Sigmoid colon (tissue), 7 donors: ENCODE measurements around the gene CEMP1. TPM values are rescaled to one million over a fixed set of nuclear protein-coding genes. Genes with fewer than 3 reads are reported as not detected.
A peak's percentile ranks its signal among the peaks of the same experiment; 100 is the strongest.

Experiments
- DNase-seq: peaks from one replicate; pipeline ENCODE4 v3.0.0-alpha.2; 2019
- H3K27ac ChIP-seq, 4 donors: fragments of 200-600 bp; sonication (generic); one replicate each; pipeline ENCODE4 v1.5.1; 2016 to 2019; ENCODE audit warnings: mild to moderate bottlenecking in 1 of 4
- H3K27me3 ChIP-seq, 3 donors: fragments of 200-600 bp; sonication (generic); one replicate each; pipeline ENCODE4 v1.5.1; 2019; ENCODE audit warnings: mild to moderate bottlenecking in 1 of 3
- H3K36me3 ChIP-seq, 4 donors: fragments of 200-600 bp; sonication (generic); one replicate each; pipeline ENCODE4 v1.5.1; 2016 to 2019
- H3K4me1 ChIP-seq, 4 donors: fragments of 200-600 bp; sonication (generic); one replicate each; pipeline ENCODE4 v1.5.1; 2017 to 2019
- H3K4me3 ChIP-seq, 4 donors: fragments of 200-600 bp; sonication (generic); one replicate each; pipeline ENCODE4 v1.5.1; 2017 to 2019; ENCODE audit warnings: mild to moderate bottlenecking in 2 of 4, moderate library complexity in 1 of 4
- H3K9me3 ChIP-seq, 4 donors: fragments of 200-600 bp in 3 of 4; sonication (generic) in 3 of 4; one replicate each; pipeline versions ENCODE4 v1.5.1 to v1.6.1; 2013 to 2019
- EP300 ChIP-seq, 4 donors: sonication (generic); formaldehyde crosslinking; IDR thresholded peaks; one replicate each; pipeline ENCODE4 v1.6.1; 2017; ENCODE audit warnings: antibody characterized with exemption in 4 of 4
- POLR2A ChIP-seq, 2 donors: fragments of 450-650 bp; IDR thresholded peaks; one replicate each; pipeline ENCODE4 v1.6.1; 2016; ENCODE audit warnings: antibody characterized with exemption in 2 of 2, mild to moderate bottlenecking in 2 of 2, moderate library complexity in 2 of 2
- POLR2AphosphoS5 ChIP-seq, 4 donors: sonication (generic); formaldehyde crosslinking; IDR thresholded peaks; one replicate each; pipeline ENCODE4 v1.6.1; 2017; ENCODE audit warnings: antibody characterized with exemption in 4 of 4
- WGBS, 2 donors: extraction: QIAGEN DNeasy Blood & Tissue Kit; methylation state at CpG; one replicate each; pipeline ENCODE4 v1.1.7; 2013; 5-methylcytosine and 5-hydroxymethylcytosine counted together
- intact Hi-C: fragments of 100-400 bp; cut with DNase I; formaldehyde crosslinking; loops from one replicate; pipeline ENCODE4 v1.15.1; 2023
- polyA plus RNA-seq, 3 donors: library from polyadenylated mRNA; stranded (reverse); fragments of 200-250 nt; gene quantifications; one replicate each; pipeline ENCODE4 v1.2.3, GENCODE V29; 2013
- total RNA-seq, 4 donors: library from RNA; depleted of rRNA; stranded (reverse); fragments of >200 nt; gene quantifications; one replicate each; pipeline ENCODE4 v1.1.0, GENCODE V29; 2016
- TF ChIP-seq, protein P1 (sequence below), 4 experiments: fragments of 450-650 bp in 3 of 4; fragments of 200-600 bp in 1 of 4; IDR thresholded peaks; one replicate each; pipeline ENCODE4 v1.5.1; 2016 to 2019; ENCODE audit warnings: antibody characterized with exemption in 4 of 4, mild to moderate bottlenecking in 3 of 4, moderate library complexity in 2 of 4
- donor health status: healthy with polysubstance abuse.
- donor health status: Bipolar disorder and iron deficiency.
- donor health status: healthy.

The CEMP1 gene
- total and polyA plus RNA-seq, 7 donors, result 0.90 to 1.2 TPM; not detected in 5

DNA sequence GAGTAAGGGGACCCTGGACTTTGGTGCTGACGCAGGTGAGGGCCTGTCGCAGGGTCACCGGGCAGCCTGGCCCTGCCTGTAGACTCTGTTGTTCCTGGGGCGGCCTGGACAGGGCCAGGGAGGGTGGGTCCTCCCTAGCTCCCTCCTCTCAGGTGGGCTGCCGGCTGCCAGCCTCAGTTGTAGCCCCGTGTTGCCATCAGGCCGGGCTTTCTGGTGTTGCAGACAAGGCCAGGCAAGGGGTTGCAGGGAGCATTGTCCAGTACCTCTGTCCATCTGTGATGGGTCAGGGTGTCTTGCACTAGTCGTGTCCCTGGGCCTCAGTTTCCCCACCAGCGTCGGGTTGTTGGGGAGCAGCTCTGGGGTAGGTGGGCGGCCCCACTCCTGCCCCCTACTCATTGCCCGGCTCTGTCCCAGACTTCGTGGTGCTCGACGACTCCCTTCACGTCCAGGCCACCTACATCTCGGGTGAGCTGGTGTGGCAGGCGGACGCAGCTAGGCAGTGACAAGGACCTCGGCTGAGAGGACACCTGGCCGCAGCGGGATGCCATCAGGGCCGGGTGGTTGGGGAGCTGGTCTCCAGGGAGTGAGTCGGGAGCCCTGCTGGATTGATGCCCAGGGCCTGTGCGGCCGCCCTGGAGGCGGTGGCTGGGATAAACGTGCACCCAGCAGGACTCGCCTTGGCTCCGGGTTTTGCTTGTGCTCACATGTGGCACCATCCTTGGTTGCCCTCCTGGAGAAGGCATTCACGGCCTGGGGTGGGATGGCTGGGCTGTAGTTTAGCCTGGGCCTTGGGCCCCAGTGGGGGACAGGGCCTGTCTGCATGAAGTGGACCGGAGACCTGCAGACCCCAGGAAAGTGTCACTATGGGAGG, 1.9 kb downstream of the CEMP1 start:
- Histone ChIP-seq H3K27ac (no peak overlapping the region), H3K27me3 (no peaks in the 10 kb centered on the region), H3K4me1 (peaks cover 0 to 21% (median 8%) of the 10 kb centered on the region in 4 donors), H3K36me3 (peaks cover 0 to 52% (median 31%) of the 10 kb centered on the region in 4 donors), H3K9me3 (no peaks in the 10 kb centered on the region), H3K4me3 (no peak overlapping the region)
- intact Hi-C loops, result no loop called here
- no peak for DNase-seq
- TF ChIP-seq POLR2AphosphoS5 (IDR thresholded peaks at IDR 0.05) (no peak), POLR2A (IDR thresholded peaks at IDR 0.05) (no peak), EP300 (IDR thresholded peaks at IDR 0.05) (no peak)
- TF ChIP-seq, protein P1, sequence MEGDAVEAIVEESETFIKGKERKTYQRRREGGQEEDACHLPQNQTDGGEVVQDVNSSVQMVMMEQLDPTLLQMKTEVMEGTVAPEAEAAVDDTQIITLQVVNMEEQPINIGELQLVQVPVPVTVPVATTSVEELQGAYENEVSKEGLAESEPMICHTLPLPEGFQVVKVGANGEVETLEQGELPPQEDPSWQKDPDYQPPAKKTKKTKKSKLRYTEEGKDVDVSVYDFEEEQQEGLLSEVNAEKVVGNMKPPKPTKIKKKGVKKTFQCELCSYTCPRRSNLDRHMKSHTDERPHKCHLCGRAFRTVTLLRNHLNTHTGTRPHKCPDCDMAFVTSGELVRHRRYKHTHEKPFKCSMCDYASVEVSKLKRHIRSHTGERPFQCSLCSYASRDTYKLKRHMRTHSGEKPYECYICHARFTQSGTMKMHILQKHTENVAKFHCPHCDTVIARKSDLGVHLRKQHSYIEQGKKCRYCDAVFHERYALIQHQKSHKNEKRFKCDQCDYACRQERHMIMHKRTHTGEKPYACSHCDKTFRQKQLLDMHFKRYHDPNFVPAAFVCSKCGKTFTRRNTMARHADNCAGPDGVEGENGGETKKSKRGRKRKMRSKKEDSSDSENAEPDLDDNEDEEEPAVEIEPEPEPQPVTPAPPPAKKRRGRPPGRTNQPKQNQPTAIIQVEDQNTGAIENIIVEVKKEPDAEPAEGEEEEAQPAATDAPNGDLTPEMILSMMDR (IDR thresholded peaks at IDR 0.05), result no peak
- 83 to 93% methylated on average over 32 of the region's 32 CpGs for WGBS, 2 donors

DNA sequence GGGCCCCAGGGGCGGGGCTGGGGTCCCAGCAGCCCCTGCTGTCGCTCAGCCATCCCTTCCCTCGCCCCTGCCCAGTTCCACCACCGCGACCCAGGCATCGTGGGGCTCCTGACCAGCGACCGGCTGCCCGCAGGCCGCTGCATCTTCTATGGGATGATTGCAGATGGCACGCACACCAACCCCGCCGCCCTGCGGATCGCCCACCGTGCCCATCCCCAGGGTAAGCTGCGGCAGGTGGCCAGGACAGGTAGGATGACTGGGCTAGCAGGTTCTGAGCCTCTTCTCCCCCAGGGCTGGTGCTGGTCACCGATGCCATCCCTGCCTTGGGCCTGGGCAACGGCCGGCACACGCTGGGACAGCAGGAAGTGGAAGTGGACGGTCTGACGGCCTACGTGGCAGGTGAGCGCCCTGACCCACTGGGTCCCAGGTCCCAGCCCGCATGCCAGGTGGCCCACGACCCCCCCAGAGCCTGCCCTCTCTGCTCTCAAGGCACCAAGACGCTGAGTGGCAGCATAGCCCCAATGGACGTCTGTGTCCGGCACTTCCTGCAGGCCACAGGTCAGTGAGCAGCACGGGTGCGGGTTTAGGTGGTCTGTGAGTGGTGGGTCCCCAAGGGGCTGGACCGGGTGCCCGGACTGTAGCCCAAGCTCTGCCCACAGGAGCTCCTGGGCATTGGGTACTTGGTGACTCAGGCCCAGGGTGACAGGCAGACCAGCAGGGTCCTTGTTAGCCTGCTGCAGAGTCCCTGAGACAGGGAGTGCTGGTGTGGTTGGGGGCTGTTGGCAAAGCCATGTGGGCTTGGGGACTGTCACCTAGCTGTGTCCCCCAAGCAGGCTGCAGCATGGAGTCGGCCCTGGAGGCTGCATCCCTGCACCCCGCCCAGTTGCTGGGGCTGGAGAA, 2.8 kb downstream of the CEMP1 start:
- H3K4me3 ChIP-seq, result no peak overlapping the region
- peaks cover 0 to 61% (median 39%) of the 10 kb centered on the region in 4 donors for H3K36me3 ChIP-seq
- no peaks in the 10 kb centered on the region for H3K9me3 ChIP-seq
- 94 to 96% methylated on average over 36 of the region's 36 CpGs for WGBS, 2 donors
- no peaks in the 10 kb centered on the region for H3K27me3 ChIP-seq
- no peak overlapping the region for H3K27ac ChIP-seq
- H3K4me1 ChIP-seq, result peaks cover 0 to 21% (median 8%) of the 10 kb centered on the region in 4 donors
- DNase-seq, result peak; percentile 63
- no peak for TF ChIP-seq POLR2AphosphoS5 (IDR thresholded peaks at IDR 0.05)
- TF ChIP-seq, protein P1 (IDR thresholded peaks at IDR 0.05), result no peak
- TF ChIP-seq POLR2A (IDR thresholded peaks at IDR 0.05), result no peak
- no peak for TF ChIP-seq EP300 (IDR thresholded peaks at IDR 0.05)
- intact Hi-C loops, result no loop called here

DNA sequence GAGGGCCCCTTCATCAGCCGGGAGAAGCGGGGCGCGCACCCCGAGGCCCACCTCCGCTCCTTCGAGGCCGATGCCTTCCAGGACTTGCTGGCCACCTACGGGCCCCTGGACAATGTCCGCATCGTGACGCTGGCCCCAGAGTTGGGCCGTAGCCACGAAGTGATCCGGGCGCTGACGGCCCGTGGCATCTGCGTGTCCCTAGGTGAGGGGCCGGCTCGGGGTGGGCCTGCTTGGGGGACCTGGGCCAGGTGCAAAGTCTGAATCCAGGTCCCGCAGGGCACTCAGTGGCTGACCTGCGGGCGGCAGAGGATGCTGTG, 3.5 kb downstream of the CEMP1 start:
- Histone ChIP-seq H3K4me1 (peaks cover 0 to 17% (median 8%) of the 10 kb centered on the region in 4 donors), H3K36me3 (peaks cover 0 to 68% (median 39%) of the 10 kb centered on the region in 4 donors), H3K4me3 (no peak overlapping the region), H3K27me3 (no peaks in the 10 kb centered on the region), H3K9me3 (no peaks in the 10 kb centered on the region), H3K27ac (no peak overlapping the region)
- intact Hi-C loops, result no loop called here
- 92 to 96% methylated on average over 24 of the region's 24 CpGs for WGBS, 2 donors
- no peak for TF ChIP-seq EP300 (IDR thresholded peaks at IDR 0.05)
- TF ChIP-seq, protein P1 (IDR thresholded peaks at IDR 0.05), result no peak
- no peak for TF ChIP-seq POLR2AphosphoS5 (IDR thresholded peaks at IDR 0.05)
- TF ChIP-seq POLR2A (IDR thresholded peaks at IDR 0.05), result no peak
- no peak for DNase-seq

DNA sequence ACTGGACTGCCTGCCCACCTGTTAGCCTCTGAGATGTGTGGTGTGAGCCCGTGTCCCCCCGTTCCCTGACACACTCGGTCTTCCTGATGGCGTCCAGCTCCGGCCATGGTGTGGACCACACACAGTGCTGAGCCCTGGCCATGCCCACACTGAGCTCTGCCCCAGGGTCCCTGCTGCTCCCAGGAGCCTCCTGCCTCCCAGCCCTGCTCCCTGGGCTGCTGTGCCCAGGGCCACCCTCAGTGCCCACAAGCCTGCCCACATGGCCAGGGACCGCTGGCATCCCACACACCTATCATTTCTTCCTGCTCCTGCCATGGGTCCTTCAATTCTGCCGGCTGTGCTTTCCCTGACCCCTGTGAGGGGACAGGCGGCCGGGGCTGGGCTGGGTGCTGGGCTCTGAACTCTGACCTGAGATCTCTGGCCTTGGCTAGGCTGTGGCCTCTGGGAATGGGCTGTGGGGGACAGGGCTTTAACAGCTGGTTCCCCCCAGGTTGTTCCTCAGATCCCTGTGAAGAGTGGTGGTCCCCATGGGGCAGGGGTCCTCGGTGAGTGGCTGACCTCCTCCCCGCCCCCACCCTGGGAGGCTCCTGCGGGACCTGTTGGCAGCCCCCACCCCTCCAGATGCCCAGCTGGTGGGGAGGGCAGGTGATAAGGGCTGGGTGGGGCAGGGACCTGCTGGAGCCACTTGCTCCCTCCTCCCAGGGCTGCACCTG, 4.0 kb downstream of the CEMP1 start:
- peaks cover 0 to 12% (median 8%) of the 10 kb centered on the region in 4 donors for H3K4me1 ChIP-seq
- H3K9me3 ChIP-seq, result no peaks in the 10 kb centered on the region
- intact Hi-C loops, result no loop called here
- H3K27me3 ChIP-seq, result no peaks in the 10 kb centered on the region
- no peak overlapping the region for H3K27ac ChIP-seq
- H3K36me3 ChIP-seq, result peaks cover 0 to 71% (median 39%) of the 10 kb centered on the region in 4 donors
- 83 to 89% methylated on average over 12 of the region's 12 CpGs for WGBS, 2 donors
- no peak for DNase-seq
- TF ChIP-seq EP300 (IDR thresholded peaks at IDR 0.05) (no peak), POLR2A (IDR thresholded peaks at IDR 0.05) (no peak), POLR2AphosphoS5 (IDR thresholded peaks at IDR 0.05) (no peak)
- TF ChIP-seq, protein P1 (IDR thresholded peaks at IDR 0.05), result no peak
- no peak overlapping the region for H3K4me3 ChIP-seq
